Subcutaneous abdominal adipose tissue (tissue), 5 donors: ENCODE data around the gene BMP6.

Experiments
- H3K27ac ChIP-seq: one replicate; pipeline ENCODE4 v1.7.0; 2013; ENCODE audit warnings: low read depth, mild to moderate bottlenecking, inconsistent platforms, low read length, moderate library complexity
- H3K27me3 ChIP-seq, 5 donors: one replicate each; pipeline ENCODE4 v1.7.0; 2013; ENCODE audit warnings: low read length in 5 of 5, inconsistent platforms in 1 of 5; ENCODE audit not compliant: control insufficient read depth in 5 of 5, insufficient read depth in 4 of 5
- H3K36me3 ChIP-seq, 5 donors: one replicate each; pipeline ENCODE4 v1.7.0; 2013; ENCODE audit warnings: low read length in 5 of 5; ENCODE audit not compliant: control insufficient read depth in 5 of 5, insufficient read depth in 5 of 5
- H3K4me1 ChIP-seq, 5 donors: one replicate each; pipeline ENCODE4 v1.7.0; 2013; ENCODE audit warnings: low read length in 5 of 5, mild to moderate bottlenecking in 3 of 5, moderate library complexity in 1 of 5; ENCODE audit not compliant: control insufficient read depth in 5 of 5, insufficient read depth in 5 of 5
- H3K4me3 ChIP-seq, 5 donors: one replicate each; pipeline ENCODE4 v1.7.0; 2013; ENCODE audit warnings: low read length in 5 of 5, low read depth in 1 of 5
- H3K9ac ChIP-seq, 5 donors: one replicate each; pipeline ENCODE4 v1.7.0; 2013; ENCODE audit warnings: low read length in 5 of 5, mild to moderate bottlenecking in 4 of 5, moderate library complexity in 3 of 5
- H3K9me3 ChIP-seq, 5 donors: one replicate each; pipeline ENCODE4 v1.7.0; 2013; ENCODE audit warnings: low read length in 5 of 5; ENCODE audit not compliant: control insufficient read depth in 5 of 5
- donor health status: healthy.
- donor health status: healthy.
- donor health status: healthy.
- donor health status: healthy.
- donor health status: healthy.

The BMP6 gene

GRCh38 chr6:7742223-7742785, 16.4 kb downstream of the BMP6 start:
- Histone ChIP-seq H3K9ac (no peak overlapping the region), H3K36me3 (no peaks in the 10 kb centered on the region), H3K27me3 (peaks cover 0 to 3% (median 0%) of the 10 kb centered on the region in 5 donors), H3K4me1 (peaks cover 0 to 14% (median 0%) of the 10 kb centered on the region in 5 donors), H3K9me3 (no peaks in the 10 kb centered on the region), H3K27ac (no peak overlapping the region), H3K4me3 (no peak overlapping the region)

DNA sequence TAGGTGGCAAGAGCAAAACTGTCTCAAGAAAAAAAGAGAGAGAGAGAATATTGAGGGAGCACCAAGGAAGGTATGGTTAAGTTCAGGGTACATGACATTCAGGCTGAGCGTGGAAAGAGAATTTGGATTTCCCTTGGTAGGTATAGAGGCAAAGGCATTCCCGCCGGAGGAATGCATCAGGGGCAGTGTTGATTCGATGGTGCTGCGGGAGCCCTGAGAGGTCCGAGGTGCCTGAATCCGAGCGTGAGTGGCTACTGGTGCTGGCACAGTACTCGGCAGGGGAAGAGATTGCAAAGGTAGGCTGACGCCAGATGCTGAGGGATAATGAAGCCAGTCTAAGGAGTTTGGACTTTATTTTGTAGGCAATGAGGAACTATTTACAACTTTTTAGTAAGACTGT, 20.0 kb downstream of the BMP6 start:
- Histone ChIP-seq H3K27ac (no peak overlapping the region), H3K9me3 (no peaks in the 10 kb centered on the region), H3K9ac (no peak overlapping the region), H3K4me3 (no peak overlapping the region), H3K36me3 (no peaks in the 10 kb centered on the region), H3K27me3 (peaks cover 0 to 3% (median 0%) of the 10 kb centered on the region in 5 donors), H3K4me1 (no peaks in the 10 kb centered on the region)

- Histone ChIP-seq H3K9ac (no peak overlapping the region), H3K27me3 (peaks cover 0 to 3% (median 0%) of the 10 kb centered on the region in 5 donors), H3K4me3 (no peak overlapping the region)
These were observed 21.1 kb downstream of the BMP6 start for GRCh38 chr6:7747016-7747415.

GRCh38 chr6:7747433-7747832, 21.5 kb downstream of the BMP6 start:
- H3K9ac ChIP-seq = no peak overlapping the region
- H3K9me3 ChIP-seq = no peaks in the 10 kb centered on the region
- no peaks in the 10 kb centered on the region for H3K36me3 ChIP-seq
- peaks cover 0 to under 1% (median 0%) of the 10 kb centered on the region in 5 donors for H3K27me3 ChIP-seq
- H3K4me3 ChIP-seq = no peak overlapping the region
- no peak overlapping the region for H3K27ac ChIP-seq
- H3K4me1 ChIP-seq = no peaks in the 10 kb centered on the region

More at GRCh38 chr6:7747016-7747415, 21.1 kb downstream of the BMP6 start:
- Histone ChIP-seq H3K4me1 (no peaks in the 10 kb centered on the region), H3K27ac (no peak overlapping the region), H3K36me3 (no peaks in the 10 kb centered on the region), H3K9me3 (no peaks in the 10 kb centered on the region)

- H3K9me3 ChIP-seq = no peaks in the 10 kb centered on the region
- H3K4me1 ChIP-seq = no peaks in the 10 kb centered on the region
- no peaks in the 10 kb centered on the region for H3K36me3 ChIP-seq
- H3K27me3 ChIP-seq = no peaks in the 10 kb centered on the region
- H3K27ac ChIP-seq = no peak overlapping the region
- H3K4me3 ChIP-seq = no peak overlapping the region
- no peak overlapping the region for H3K9ac ChIP-seq
These were observed 22.1 kb downstream of the BMP6 start for GRCh38 chr6:7747901-7748504.

GRCh38 chr6:7749478-7749877, 23.6 kb downstream of the BMP6 start:
- Histone ChIP-seq H3K9ac (no peak overlapping the region), H3K36me3 (no peaks in the 10 kb centered on the region), H3K4me1 (no peaks in the 10 kb centered on the region), H3K4me3 (no peak overlapping the region), H3K27me3 (no peaks in the 10 kb centered on the region), H3K9me3 (no peaks in the 10 kb centered on the region), H3K27ac (no peak overlapping the region)

- H3K9ac ChIP-seq = no peak overlapping the region
- no peaks in the 10 kb centered on the region for H3K4me1 ChIP-seq
- H3K27me3 ChIP-seq = no peaks in the 10 kb centered on the region
- H3K4me3 ChIP-seq = no peak overlapping the region
- no peaks in the 10 kb centered on the region for H3K36me3 ChIP-seq
- no peak overlapping the region for H3K27ac ChIP-seq
- H3K9me3 ChIP-seq = no peaks in the 10 kb centered on the region
These were observed 24.3 kb downstream of the BMP6 start for GRCh38 chr6:7750197-7750596.

GRCh38 chr6:7758456-7758855, 32.6 kb downstream of the BMP6 start:
- H3K9me3 ChIP-seq = peaks cover 0 to 2% (median 0%) of the 10 kb centered on the region in 5 donors
- H3K36me3 ChIP-seq = no peaks in the 10 kb centered on the region
- H3K4me3 ChIP-seq = no peak overlapping the region
- H3K27ac ChIP-seq = no peak overlapping the region
- peaks cover 0 to 8% (median 7%) of the 10 kb centered on the region in 5 donors for H3K4me1 ChIP-seq
- no peaks in the 10 kb centered on the region for H3K27me3 ChIP-seq
- H3K9ac ChIP-seq = no peak overlapping the region

GRCh38 chr6:7759320-7759719, 33.4 kb downstream of the BMP6 start:
- Histone ChIP-seq H3K27ac (no peak overlapping the region), H3K36me3 (no peaks in the 10 kb centered on the region), H3K27me3 (no peaks in the 10 kb centered on the region), H3K9me3 (peaks cover 0 to 2% (median 0%) of the 10 kb centered on the region in 5 donors), H3K9ac (no peak overlapping the region), H3K4me3 (no peak overlapping the region), H3K4me1 (peaks cover 0 to 8% (median 7%) of the 10 kb centered on the region in 5 donors)

- peaks cover 0 to 8% (median 7%) of the 10 kb centered on the region in 5 donors for H3K4me1 ChIP-seq
These were observed 35.2 kb downstream of the BMP6 start for GRCh38 chr6:7761051-7761450.

More at GRCh38 chr6:7761051-7761450, 35.2 kb downstream of the BMP6 start:
- Histone ChIP-seq H3K9ac (no peak overlapping the region), H3K9me3 (peaks cover 0 to 2% (median 0%) of the 10 kb centered on the region in 5 donors), H3K4me3 (no peak overlapping the region), H3K27ac (no peak overlapping the region), H3K27me3 (no peaks in the 10 kb centered on the region), H3K36me3 (no peaks in the 10 kb centered on the region)
